Adrenal gland (tissue), 5 donors: ENCODE measurements around the gene COL6A2.

Source experiments
- CTCF ChIP-seq, 6 experiments: fragments of 450-650 bp in 4 of 6; fragments of 200-600 bp in 2 of 6; sonication (generic) in 1 of 6; IDR thresholded peaks; 1 replicate in 5 of 6; 2 replicates in 1 of 6; pipeline versions ENCODE4 v1.5.1 to v1.8.0; 2016 to 2021; ENCODE audit warnings: antibody characterized with exemption in 6 of 6, mild to moderate bottlenecking in 2 of 6, moderate library complexity in 1 of 6
- POLR2A ChIP-seq, 2 donors: fragments of 450-650 bp; IDR thresholded peaks; one replicate each; pipeline ENCODE4 v1.6.1; 2017; ENCODE audit warnings: antibody characterized with exemption in 2 of 2, mild to moderate bottlenecking in 2 of 2, moderate library complexity in 1 of 2
- donor health status: DM: no; HTN: no; CAD: no.

GRCh38 chr21:46126309-46127238 is 28.7 kb downstream of the COL6A2 start:
- no peak for TF ChIP-seq CTCF (IDR thresholded peaks at IDR 0.05)
- no peak for TF ChIP-seq POLR2A (IDR thresholded peaks at IDR 0.05)
